ENCODE results near the gene ANKRD37. TPM values are rescaled to one million over a fixed set of nuclear protein-coding genes. Genes with fewer than 3 reads are reported as not detected.

The ANKRD37 gene
- polyA plus RNA-seq (2013, experiment 1 of 2) = 1.8 TPM
- 1.5 TPM for polyA plus RNA-seq (2013, experiment 2 of 2)

- Histone ChIP-seq H3K36me3 (ENCODE audit: insufficient read depth, low read length) (peaks cover 37% of the 10 kb centered on the region), H3K9ac (ENCODE audit: low read depth, low read length) (peak within 1 kb of the TSS; percentile 58), H3K9me3 (ENCODE audit: insufficient read depth, low read depth, low read length) (no peaks in the 10 kb centered on the region), H3K27ac (ENCODE audit: low read depth, low read length) (peak within 1 kb of the TSS; percentile 78), H3K27me3 (ENCODE audit: insufficient read depth, low read length) (peaks cover 8% of the 10 kb centered on the region; the same call in 1 of the 2 replicates), H3K4me1 (ENCODE audit: insufficient read depth, low read length) (peaks cover 14% of the 10 kb centered on the region), H3K4me3 (ENCODE audit: low read length) (peak within 1 kb of the TSS; percentile 57)
- 7% methylated on average over 38 of the region's 38 CpGs for WGBS
Observed at GRCh38 chr4:185396724-185397385, at the start of gene ANKRD37. ANKRD37 (plus strand) TSS chr4:185396841; CDS start chr4:185396924, 83 bp downstream.

DNA sequence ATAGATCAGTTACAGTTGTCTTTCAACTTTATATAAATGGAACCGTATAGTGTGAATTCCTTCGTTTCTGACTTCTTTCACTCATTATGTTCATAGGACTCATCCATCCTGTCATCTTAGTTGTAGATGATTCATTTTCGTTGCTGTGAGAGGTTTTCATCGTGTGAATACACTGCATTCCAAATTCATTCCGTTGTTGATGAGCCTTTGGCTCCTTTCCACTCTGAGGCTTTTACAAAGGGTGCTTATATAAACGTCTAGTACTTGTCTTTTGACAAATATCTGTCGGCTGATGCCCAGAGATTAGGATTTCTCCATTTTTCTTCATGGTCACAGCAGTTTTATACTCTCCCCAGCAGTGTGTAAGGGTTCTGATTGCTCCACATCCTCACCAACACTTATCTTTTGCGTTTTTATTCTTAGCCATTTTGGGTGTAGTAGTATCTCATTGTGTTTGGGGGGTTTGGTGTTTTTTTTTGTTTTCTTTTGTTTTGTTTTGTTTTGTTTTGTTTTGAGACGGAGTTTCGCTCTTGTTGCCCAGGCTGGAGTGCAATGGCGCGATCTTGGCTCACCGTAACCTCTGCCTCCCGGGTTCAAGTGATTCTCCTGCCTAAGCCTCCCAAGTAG is 49.6 kb upstream of the ANKRD37 start:
- H3K9me3 ChIP-seq (ENCODE audit: insufficient read depth, low read depth, low read length) = no peaks in the 10 kb centered on the region
- 92% methylated on average over 13 of the region's 14 CpGs for WGBS
- no peak overlapping the region for H3K27ac ChIP-seq (ENCODE audit: low read depth, low read length)
- H3K27me3 ChIP-seq (ENCODE audit: insufficient read depth, low read length) = no peaks in the 10 kb centered on the region
- H3K4me1 ChIP-seq (ENCODE audit: insufficient read depth, low read length) = no peaks in the 10 kb centered on the region
- H3K36me3 ChIP-seq (ENCODE audit: insufficient read depth, low read length) = peaks cover 43% of the 10 kb centered on the region
- H3K4me3 ChIP-seq (ENCODE audit: low read length) = no peak overlapping the region
- H3K9ac ChIP-seq (ENCODE audit: low read depth, low read length) = no peak overlapping the region

DNA sequence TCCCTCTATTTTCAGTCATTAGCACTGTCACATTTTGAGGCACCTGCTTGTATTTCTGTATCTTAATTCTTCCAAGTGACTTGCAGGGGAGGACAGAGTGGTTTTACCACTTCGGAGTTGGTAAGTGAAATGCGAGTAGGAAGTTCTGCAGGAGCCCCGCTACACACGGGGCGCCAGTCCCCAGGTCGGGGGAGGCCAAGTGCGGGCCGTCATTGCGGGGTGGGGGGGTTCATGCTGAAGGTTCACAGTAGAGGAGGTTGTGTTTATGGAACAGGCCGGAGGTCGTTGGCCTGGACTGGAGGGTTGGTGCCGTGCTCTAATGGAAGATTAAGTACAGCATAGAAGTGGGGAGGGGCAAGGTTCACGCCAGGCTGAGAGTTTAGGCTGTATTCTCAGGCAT is 45.0 kb upstream of the ANKRD37 start:
- 88% methylated on average over 13 of the region's 13 CpGs for WGBS
- H3K27ac ChIP-seq (ENCODE audit: low read depth, low read length) = no peak overlapping the region
- H3K9ac ChIP-seq (ENCODE audit: low read depth, low read length) = no peak overlapping the region
- no peak overlapping the region for H3K4me3 ChIP-seq (ENCODE audit: low read length)
- H3K9me3 ChIP-seq (ENCODE audit: insufficient read depth, low read depth, low read length) = no peaks in the 10 kb centered on the region
- H3K27me3 ChIP-seq (ENCODE audit: insufficient read depth, low read length) = no peaks in the 10 kb centered on the region
- peaks cover 31% of the 10 kb centered on the region for H3K36me3 ChIP-seq (ENCODE audit: insufficient read depth, low read length)
- H3K4me1 ChIP-seq (ENCODE audit: insufficient read depth, low read length) = no peaks in the 10 kb centered on the region

- no peak overlapping the region for H3K27ac ChIP-seq (ENCODE audit: low read depth, low read length)
Observed at GRCh38 chr4:185352202-185352601, 44.4 kb upstream of the ANKRD37 start.

DNA sequence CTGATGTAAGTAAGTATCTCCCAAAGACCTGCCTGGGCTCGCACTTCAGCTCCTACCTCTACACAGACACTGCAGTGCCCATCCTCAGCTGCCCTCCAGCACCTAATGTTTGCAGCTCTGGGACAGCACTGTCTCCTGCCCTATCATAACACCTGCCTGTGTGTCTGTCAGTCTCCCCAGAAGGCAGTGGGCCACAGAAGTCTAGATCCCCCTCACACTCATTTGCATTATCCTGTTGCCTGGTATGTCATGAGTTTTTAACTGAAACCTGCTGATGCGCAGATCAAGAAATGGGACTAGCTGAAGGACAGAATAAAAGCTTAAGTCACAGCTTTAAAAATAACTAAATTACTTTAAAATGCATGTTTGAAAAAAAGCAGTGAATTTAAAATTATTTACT is 43.9 kb upstream of the ANKRD37 start:
- Histone ChIP-seq H3K9ac (ENCODE audit: low read depth, low read length) (no peak overlapping the region), H3K27me3 (ENCODE audit: insufficient read depth, low read length) (no peaks in the 10 kb centered on the region), H3K4me3 (ENCODE audit: low read length) (no peak overlapping the region), H3K4me1 (ENCODE audit: insufficient read depth, low read length) (no peaks in the 10 kb centered on the region), H3K27ac (ENCODE audit: low read depth, low read length) (no peak overlapping the region), H3K9me3 (ENCODE audit: insufficient read depth, low read depth, low read length) (no peaks in the 10 kb centered on the region), H3K36me3 (ENCODE audit: insufficient read depth, low read length) (peaks cover 23% of the 10 kb centered on the region)
- 96% methylated on average over 2 of the region's 2 CpGs for WGBS

More at GRCh38 chr4:185352202-185352601, 44.4 kb upstream of the ANKRD37 start:
- WGBS = 91% methylated on average over 7 of the region's 7 CpGs
- Histone ChIP-seq H3K4me3 (ENCODE audit: low read length) (no peak overlapping the region), H3K27me3 (ENCODE audit: insufficient read depth, low read length) (no peaks in the 10 kb centered on the region), H3K9ac (ENCODE audit: low read depth, low read length) (no peak overlapping the region), H3K4me1 (ENCODE audit: insufficient read depth, low read length) (no peaks in the 10 kb centered on the region), H3K36me3 (ENCODE audit: insufficient read depth, low read length) (peaks cover 26% of the 10 kb centered on the region), H3K9me3 (ENCODE audit: insufficient read depth, low read depth, low read length) (no peaks in the 10 kb centered on the region)

- Histone ChIP-seq H3K36me3 (ENCODE audit: insufficient read depth, low read length) (peaks cover 14% of the 10 kb centered on the region), H3K4me3 (ENCODE audit: low read length) (no peak overlapping the region), H3K9me3 (ENCODE audit: insufficient read depth, low read depth, low read length) (no peaks in the 10 kb centered on the region), H3K27ac (ENCODE audit: low read depth, low read length) (no peak overlapping the region), H3K9ac (ENCODE audit: low read depth, low read length) (no peak overlapping the region), H3K27me3 (ENCODE audit: insufficient read depth, low read length) (no peaks in the 10 kb centered on the region), H3K4me1 (ENCODE audit: insufficient read depth, low read length) (no peaks in the 10 kb centered on the region)
- WGBS = 95% methylated on average over 5 of the region's 5 CpGs
Observed at GRCh38 chr4:185357211-185357610, 39.4 kb upstream of the ANKRD37 start.

GRCh38 chr4:185357733-185358440 is 38.8 kb upstream of the ANKRD37 start:
- Histone ChIP-seq H3K27ac (ENCODE audit: low read depth, low read length) (no peak overlapping the region), H3K4me1 (ENCODE audit: insufficient read depth, low read length) (no peaks in the 10 kb centered on the region), H3K9me3 (ENCODE audit: insufficient read depth, low read depth, low read length) (no peaks in the 10 kb centered on the region), H3K4me3 (ENCODE audit: low read length) (no peak overlapping the region), H3K9ac (ENCODE audit: low read depth, low read length) (no peak overlapping the region), H3K27me3 (ENCODE audit: insufficient read depth, low read length) (no peaks in the 10 kb centered on the region), H3K36me3 (ENCODE audit: insufficient read depth, low read length) (peaks cover 13% of the 10 kb centered on the region)
- WGBS = 92% methylated on average over 7 of the region's 7 CpGs

GRCh38 chr4:185358514-185358913 is 38.1 kb upstream of the ANKRD37 start:
- Histone ChIP-seq H3K27ac (ENCODE audit: low read depth, low read length) (no peak overlapping the region), H3K27me3 (ENCODE audit: insufficient read depth, low read length) (no peaks in the 10 kb centered on the region)
- WGBS = 94% methylated on average over 3 of the region's 4 CpGs

DNA sequence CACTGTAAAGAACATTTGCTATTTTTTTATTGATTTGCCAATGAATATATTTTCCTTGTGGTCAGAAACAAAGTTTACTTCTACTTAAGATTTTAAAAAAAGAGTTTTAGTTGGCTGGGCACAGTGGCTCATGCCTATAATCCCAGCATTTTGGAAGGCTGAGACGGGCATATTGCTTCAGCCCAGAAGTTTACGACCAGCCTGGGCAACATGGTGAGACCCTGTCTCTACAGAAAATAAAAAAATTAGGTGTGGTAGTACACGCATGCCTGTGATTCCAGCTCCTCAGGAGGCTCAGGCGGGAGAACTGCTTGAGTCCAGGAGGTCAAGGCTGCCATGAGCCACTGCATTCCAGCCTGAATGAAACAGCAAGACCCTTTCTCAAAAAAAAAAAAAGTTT is 37.7 kb upstream of the ANKRD37 start:
- Histone ChIP-seq H3K4me1 (ENCODE audit: insufficient read depth, low read length) (no peaks in the 10 kb centered on the region), H3K9me3 (ENCODE audit: insufficient read depth, low read depth, low read length) (no peaks in the 10 kb centered on the region), H3K4me3 (ENCODE audit: low read length) (no peak overlapping the region), H3K9ac (ENCODE audit: low read depth, low read length) (no peak overlapping the region), H3K27me3 (ENCODE audit: insufficient read depth, low read length) (no peaks in the 10 kb centered on the region), H3K27ac (ENCODE audit: low read depth, low read length) (no peak overlapping the region), H3K36me3 (ENCODE audit: insufficient read depth, low read length) (peaks cover 13% of the 10 kb centered on the region)
- WGBS = 93% methylated on average over 4 of the region's 4 CpGs

More at GRCh38 chr4:185358514-185358913, 38.1 kb upstream of the ANKRD37 start:
- H3K36me3 ChIP-seq (ENCODE audit: insufficient read depth, low read length) = peaks cover 13% of the 10 kb centered on the region
- H3K4me3 ChIP-seq (ENCODE audit: low read length) = no peak overlapping the region
- H3K9ac ChIP-seq (ENCODE audit: low read depth, low read length) = no peak overlapping the region
- H3K4me1 ChIP-seq (ENCODE audit: insufficient read depth, low read length) = no peaks in the 10 kb centered on the region
- no peaks in the 10 kb centered on the region for H3K9me3 ChIP-seq (ENCODE audit: insufficient read depth, low read depth, low read length)

DNA sequence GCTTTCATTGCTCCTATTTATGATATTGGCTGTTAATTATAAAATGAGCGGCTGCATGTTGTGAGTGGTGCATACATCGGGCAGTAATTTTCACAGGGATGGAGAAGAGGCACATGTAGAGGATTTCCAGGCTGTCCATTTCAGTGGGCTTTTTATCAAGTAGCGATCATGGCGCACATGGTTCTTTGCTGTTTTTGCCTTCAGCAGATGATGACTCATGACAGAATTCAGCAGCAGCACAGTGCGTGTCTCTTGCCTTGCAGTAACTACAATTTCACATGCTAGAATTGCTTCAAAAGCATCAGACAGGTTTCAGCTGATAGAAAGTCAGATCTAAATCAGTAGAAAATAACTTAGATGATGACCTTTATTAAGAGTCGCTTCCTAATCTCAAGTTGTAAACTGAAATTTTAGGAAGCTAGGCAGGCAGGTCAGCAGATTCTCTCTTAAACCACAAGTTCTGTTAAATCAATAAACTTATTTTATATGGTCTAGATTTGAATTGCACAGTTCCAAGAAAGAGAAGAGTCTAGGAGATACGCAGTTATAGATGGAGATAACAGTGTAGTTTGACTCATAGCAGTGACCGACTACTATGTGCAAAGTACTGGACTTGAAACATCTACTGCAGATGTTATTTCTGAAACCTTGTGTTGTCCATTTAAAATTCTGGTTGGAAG is 36.7 kb upstream of the ANKRD37 start:
- WGBS = 97% methylated on average over 8 of the region's 8 CpGs
- Histone ChIP-seq H3K4me3 (ENCODE audit: low read length) (no peak overlapping the region), H3K9ac (ENCODE audit: low read depth, low read length) (no peak overlapping the region), H3K36me3 (ENCODE audit: insufficient read depth, low read length) (peaks cover 13% of the 10 kb centered on the region), H3K9me3 (ENCODE audit: insufficient read depth, low read depth, low read length) (no peaks in the 10 kb centered on the region), H3K4me1 (ENCODE audit: insufficient read depth, low read length) (no peaks in the 10 kb centered on the region), H3K27me3 (ENCODE audit: insufficient read depth, low read length) (no peaks in the 10 kb centered on the region), H3K27ac (ENCODE audit: low read depth, low read length) (no peak overlapping the region)

- Histone ChIP-seq H3K4me3 (ENCODE audit: low read length) (no peak overlapping the region), H3K4me1 (ENCODE audit: insufficient read depth, low read length) (no peaks in the 10 kb centered on the region), H3K36me3 (ENCODE audit: insufficient read depth, low read length) (peaks cover 13% of the 10 kb centered on the region), H3K27me3 (ENCODE audit: insufficient read depth, low read length) (no peaks in the 10 kb centered on the region), H3K9me3 (ENCODE audit: insufficient read depth, low read depth, low read length) (no peaks in the 10 kb centered on the region), H3K27ac (ENCODE audit: low read depth, low read length) (no peak overlapping the region), H3K9ac (ENCODE audit: low read depth, low read length) (no peak overlapping the region)
- WGBS = 96% methylated on average over 3 of the region's 3 CpGs
Observed at GRCh38 chr4:185361872-185362271, 34.8 kb upstream of the ANKRD37 start.

Measured in HUES64 (cell line).